NCI-H2107 treated with DMSO at 0.1 percent for 48 hours (cell line): ENCODE results near the gene TYR.
"Not testable (repeated sequence)": the region's sequence is repeated elsewhere in the genome, so short reads cannot be mapped to it uniquely, and the experiment has no call there.

Source experiments
- DNase-seq: peaks from one replicate; lab custom pipeline; 2025; ENCODE audit not compliant: unreplicated experiment; lab: John Stamatoyannopoulos, UW

TYR gene

DNA sequence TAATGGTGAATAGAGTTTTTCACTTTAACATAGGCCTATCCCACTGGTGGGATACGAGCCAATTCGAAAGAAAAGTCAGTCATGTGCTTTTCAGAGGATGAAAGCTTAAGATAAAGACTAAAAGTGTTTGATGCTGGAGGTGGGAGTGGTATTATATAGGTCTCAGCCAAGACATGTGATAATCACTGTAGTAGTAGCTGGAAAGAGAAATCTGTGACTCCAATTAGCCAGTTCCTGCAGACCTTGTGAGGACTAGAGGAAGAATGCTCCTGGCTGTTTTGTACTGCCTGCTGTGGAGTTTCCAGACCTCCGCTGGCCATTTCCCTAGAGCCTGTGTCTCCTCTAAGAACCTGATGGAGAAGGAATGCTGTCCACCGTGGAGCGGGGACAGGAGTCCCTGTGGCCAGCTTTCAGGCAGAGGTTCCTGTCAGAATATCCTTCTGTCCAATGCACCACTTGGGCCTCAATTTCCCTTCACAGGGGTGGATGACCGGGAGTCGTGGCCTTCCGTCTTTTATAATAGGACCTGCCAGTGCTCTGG lies at the start of gene TYR:
Gene TYR, plus strand, starts transcription at position 185 of the 541 bp plus-strand sequence. Its CDS starts 79 bp downstream, at position 264.
- no peak for DNase-seq

DNA sequence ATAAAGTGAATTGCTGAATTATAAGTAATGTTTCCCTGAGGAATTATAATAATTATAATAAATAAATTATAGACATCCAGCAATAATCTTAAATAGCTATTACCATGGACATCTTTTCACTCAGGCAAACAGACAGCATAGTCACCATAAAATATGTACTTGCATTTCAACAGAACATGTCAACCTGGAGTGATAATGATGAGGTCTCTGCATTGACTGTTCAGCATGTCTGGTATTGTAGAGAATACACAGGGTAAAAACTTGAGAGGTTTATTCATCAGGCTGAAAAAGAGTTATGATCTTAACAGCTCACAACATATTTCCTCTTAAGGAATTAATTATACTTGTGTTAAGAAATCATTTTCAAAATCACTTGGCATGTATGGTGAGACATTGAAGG lies 41.1 kb upstream of the TYR start:
- DNase-seq: no peak

DNA sequence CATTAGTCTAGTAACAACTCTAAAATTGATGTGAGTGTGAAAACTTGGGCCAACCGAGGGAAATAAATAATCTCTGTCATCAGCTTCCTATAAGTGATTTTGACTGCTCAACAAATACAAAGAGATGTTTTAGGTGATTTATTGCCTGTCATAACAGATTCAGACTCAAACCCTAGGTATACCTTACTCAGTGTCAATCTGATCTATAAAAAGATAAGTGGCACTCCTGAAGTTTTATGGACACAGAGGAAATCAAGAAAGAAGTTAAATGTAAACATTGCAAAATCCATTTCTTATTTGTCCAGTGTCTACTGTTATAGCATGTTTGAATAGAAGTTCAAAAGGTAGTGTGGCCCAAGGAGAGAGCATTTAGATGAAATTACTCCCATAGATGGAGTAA lies 30.4 kb upstream of the TYR start:
- DNase-seq: no peak

DNA sequence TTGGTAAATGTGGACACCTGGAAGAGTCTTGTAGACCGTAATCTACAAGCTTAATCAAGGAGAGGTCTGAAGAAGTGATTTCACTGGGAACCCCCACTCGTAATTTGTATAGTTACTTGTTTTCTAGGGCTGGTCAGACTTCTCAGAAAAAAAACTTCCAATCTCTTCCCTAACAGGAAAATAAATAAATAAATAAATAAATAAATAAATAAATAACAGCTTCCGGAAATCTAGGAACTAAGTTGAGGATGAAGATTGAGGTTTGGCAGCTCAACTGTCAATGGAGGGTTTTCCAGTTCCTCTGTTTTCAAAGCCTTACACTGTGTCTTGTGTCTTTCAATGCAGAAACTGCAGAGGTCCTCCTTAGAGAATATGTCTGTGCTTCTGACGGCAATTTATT lies 17.7 kb upstream of the TYR start:
- no peak for DNase-seq

- no peak for DNase-seq
These were observed 15.7 kb upstream of the TYR start for GRCh38 chr11:89161949-89162348.

DNA sequence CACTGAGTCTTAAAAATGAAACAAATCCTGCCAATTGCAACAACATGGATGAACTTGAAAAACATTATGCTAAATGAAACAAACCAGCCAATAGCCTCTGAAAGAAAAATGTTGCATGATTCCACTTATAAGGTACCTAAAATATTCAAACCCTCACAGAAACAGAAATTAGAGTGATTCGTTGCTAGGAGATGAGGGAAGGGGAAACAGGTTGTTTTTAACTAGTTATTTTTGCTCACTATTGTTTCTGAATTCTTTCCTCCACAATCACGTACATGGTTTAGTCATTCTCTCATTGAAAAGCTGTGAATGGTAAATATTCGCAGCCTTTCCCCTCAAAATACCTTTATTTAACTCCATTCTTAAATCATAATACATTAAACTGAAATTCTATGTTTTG lies 14.0 kb upstream of the TYR start:
- DNase-seq: no peak

GRCh38 chr11:89168396-89168795 lies 9.3 kb upstream of the TYR start:
- DNase-seq: no peak

DNA sequence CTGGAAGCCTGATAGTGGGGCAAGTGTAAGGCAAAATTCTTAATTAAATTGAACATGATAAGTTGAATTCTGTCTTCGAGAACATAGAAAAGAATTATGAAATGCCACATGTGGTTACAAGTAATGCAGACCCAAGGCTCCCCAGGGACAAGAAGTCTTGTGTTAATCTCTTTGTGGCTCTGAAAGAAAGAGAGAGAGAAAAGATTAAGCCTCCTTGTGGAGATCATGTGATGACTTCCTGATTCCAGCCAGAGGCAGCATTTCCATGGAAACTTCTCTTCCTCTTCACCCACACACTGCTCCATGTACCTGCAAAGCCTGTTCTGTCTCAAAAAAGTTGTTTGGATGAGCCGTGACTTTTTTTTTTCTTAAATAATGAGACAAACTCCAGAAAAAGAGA lies 1.9 kb upstream of the TYR start:
- no peak for DNase-seq

GRCh38 chr11:89176938-89177337 lies 737 bp upstream of the TYR start:
- DNase-seq: no peak

GRCh38 chr11:89181111-89181510 lies 3.4 kb downstream of the TYR start:
- DNase-seq: no peak

DNA sequence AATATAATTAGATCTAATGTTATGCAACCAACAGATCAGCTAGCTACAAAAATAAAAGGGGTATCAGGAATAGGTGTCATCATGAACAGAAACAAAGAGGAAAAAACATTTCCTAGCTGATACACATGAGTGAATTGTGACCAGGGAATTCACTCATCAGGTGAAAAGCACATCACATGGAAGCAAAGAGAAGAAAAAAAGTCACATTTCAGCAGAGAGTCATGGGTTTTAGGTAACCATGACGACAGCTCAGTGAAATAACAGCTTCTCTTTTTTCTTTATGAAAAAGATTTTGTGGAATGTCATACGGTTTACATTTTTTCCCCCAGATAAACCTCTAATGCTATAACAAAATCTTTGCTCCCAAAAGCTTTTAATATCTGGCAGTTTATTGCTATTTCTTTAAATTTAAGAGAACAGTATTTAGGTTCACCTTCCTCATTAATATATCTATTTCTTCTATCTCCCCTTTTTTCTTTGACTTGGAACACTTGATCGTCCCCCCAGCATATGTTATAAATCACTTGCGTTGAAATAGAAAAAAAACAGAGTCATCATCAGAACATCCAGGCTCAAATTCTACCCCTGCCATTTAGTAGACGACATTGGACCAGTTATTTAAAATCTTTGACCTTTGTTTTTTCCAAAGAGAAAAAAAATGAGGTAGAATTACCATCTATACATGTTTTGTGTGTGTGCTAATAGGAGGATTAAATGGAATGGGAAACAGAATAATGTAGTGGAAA lies 5.3 kb downstream of the TYR start:
- DNase-seq: no peak

GRCh38 chr11:89184021-89184420 lies 6.3 kb downstream of the TYR start:
- DNase-seq: no peak

- no peak for DNase-seq
These were observed 12.1 kb downstream of the TYR start for GRCh38 chr11:89189776-89190175.

- DNase-seq: no peak
These were observed 23.5 kb downstream of the TYR start for GRCh38 chr11:89201138-89201537.

DNA sequence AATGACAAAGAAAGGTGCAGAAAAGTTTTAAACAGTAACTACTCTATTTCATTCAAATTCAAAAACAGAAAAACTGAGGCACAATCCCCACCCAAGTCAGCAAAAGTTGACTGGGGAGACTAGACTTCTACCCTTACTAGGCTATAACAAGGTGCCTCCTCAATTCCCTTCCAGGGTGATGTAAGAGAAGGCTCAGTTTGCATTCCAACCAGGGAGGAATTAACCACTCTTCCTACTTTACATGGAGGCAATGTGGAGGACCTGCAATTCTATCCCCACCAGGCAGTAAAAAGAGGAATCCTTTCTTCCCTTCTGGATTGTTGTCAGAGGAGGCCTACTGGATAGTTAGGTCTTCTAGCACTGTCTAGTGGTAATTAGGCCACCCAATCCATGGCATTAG lies 26.1 kb downstream of the TYR start:
- no peak for DNase-seq

DNA sequence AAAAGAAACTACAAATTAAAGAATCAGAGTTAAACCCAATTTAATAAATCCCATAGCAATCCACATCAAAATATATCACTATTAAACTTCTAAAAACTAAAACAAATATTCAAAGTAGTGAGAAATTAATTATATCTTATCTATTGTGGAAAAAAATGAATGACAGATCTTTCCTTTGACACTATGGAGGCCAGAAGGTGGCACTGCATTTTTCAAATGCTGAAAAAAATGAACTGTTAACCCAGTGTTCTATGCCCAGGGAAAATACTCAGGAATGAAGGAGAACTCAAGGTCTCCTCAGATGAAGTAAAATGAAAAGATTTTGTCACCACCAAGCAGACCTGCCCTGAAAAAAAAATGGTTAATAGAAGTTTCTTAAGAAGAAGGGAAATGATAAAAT lies 27.7 kb downstream of the TYR start:
- DNase-seq: no peak

DNA sequence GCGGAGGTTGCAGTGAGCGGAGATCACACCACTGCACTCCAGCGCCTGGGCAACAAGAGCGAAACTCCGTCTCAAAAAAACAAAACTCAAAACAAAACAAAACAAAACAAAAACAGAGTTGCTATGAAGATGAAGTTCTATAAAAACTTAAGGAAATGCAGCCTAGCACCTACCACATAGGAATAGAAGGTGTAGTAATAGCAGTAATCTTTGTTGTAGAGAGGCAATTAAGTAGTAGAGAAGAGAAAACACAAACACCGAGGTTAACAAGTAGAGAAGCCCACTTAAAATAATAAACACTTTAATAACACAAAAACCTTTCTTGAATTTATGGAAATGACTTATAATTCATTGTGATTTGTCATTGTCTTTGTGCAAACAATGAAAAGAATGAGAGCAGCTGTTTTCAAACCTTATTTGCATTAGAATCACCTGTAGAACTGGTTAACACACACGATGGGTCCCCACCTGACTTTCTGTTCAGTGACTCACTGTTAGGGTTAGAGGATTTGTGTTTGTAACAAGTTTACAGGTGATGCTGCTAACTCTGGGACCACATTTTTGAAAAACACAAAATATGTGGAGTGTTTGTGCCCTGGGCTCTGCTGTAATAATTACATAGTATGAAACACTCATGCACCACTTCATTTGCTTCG lies 43.1 kb downstream of the TYR start:
- no peak for DNase-seq

- no peak for DNase-seq
These were observed 57.4 kb downstream of the TYR start for GRCh38 chr11:89235083-89235482.

DNA sequence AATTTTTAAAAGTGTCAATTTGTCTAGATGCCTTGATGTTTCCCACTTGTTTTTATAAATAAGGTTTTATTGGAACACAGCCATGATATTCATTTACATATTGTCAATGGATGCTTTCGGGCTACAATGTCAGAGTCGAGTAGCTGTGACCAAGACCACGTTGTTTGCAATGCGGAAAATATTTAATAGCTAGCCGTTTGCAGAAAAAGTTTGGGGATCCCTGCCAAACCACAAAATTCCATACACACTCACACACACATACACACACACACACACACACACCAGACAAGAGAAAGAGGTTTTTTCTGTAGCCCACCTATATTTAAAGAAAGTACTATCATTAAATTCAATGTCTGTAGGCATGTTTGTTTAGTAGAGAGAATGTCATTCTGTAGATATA lies 58.3 kb downstream of the TYR start:
- no peak for DNase-seq

DNA sequence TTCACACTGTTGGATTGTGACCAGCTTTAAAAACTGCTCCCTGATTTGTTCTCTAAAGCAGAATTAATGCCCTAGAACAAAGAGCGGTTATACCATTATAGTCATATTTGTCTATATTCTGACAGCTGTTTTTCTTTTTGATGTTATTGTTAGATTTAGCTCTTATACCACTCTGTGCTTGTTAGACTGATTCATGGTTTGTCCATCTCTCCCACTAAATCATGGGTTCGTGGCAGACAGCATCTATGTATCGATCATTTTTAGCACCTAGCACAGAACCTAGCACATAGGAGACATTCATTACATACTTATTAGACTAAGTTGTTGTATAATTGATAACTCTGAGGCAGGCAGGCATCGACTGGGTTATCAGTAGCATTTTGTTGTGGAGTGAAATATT lies 69.3 kb downstream of the TYR start:
- DNase-seq: not testable (repeated sequence)

DNA sequence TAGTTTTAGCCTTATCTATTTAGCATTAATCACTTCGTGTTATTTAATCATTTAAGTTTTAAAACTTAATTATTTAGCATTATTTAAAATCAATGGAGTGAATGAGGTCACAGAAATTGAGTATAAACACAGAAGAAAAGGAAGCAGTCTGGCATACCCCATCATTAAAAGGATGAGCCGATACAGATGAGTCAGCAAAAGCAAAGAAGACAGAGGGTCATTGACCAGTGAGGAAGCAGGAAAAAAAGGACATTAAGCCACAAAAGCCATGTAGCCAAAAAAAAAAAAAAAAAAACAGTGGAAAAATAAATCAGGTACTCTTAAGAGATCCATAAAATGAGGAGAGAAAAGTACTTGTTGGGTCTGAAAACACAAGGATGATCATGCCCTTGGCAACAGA lies 71.5 kb downstream of the TYR start:
- DNase-seq: no peak

DNA sequence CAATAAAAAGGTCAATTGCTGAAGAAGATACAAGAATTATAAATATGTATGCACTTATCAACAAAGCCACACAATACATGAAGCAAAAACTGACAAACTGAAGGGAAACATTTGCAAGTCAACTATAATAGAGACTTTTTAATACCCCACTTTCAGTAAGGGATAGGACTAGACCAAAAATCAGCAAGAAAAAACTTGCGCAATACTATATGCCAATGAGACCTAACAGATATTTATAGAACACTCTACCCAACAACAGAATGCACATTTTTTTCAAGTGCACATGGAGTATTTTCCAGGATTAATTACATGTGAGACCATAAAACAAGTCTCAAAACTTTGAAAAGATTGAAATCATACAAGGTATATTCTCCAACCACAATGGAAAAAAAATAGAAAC lies 83.8 kb downstream of the TYR start:
- not testable (repeated sequence) for DNase-seq
